GM19452 (cell line): ENCODE results near the gene DNAJB9.

Experiments
- ATAC-seq: cut with Tn5 transposase; IDR thresholded peaks from one replicate; pipeline ENCODE4 v1.9.1; 2021; ENCODE audit not compliant: unreplicated experiment

Gene DNAJB9

DNA sequence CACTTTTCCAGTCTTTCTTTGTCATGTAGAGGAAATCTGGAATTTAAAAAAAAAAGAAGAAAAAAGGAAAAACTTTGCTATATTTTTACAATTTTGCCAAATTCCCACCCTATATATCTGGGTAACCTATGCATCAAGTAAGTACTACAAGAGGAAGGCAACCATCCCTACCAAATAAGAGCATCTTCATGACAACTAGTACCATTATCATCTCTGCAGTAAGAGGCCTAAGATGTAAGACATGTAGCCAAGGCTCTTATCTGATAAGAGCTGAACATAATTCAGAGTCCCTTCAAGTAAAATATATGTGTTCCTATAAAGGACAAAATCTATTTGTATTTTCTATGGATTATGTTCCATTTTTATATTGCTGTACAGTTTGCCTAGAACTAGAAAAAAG, 3.7 kb upstream of the DNAJB9 start:
- no peak for ATAC-seq

DNA sequence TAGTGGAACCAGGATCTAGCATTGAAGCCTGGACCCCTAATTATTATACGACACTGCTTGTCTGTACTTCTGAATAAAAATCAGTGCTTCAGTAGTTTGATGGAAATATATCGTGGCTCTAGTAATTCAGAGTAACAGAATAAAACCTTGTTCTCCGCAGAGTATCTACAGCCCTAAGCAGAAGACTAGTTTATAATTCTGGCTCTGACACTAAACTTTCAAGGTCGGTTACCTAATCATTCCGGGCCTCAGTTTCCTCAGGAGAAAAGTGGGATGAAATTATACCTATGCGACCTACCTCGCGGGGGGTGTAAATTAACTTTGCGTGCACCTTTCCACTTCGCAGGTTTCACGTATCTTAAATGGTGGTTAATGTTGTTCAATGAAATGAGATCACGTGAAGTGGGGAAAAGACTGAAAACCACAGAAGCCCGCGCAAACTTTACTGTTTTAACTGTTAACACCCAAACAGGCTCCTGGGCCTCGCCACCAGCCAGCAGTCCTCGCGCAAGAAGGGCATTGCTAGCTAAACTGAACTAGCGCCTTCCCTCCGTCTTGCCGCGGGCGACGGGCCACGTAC, 783 bp upstream of the DNAJB9 start:
- no peak for ATAC-seq

DNA sequence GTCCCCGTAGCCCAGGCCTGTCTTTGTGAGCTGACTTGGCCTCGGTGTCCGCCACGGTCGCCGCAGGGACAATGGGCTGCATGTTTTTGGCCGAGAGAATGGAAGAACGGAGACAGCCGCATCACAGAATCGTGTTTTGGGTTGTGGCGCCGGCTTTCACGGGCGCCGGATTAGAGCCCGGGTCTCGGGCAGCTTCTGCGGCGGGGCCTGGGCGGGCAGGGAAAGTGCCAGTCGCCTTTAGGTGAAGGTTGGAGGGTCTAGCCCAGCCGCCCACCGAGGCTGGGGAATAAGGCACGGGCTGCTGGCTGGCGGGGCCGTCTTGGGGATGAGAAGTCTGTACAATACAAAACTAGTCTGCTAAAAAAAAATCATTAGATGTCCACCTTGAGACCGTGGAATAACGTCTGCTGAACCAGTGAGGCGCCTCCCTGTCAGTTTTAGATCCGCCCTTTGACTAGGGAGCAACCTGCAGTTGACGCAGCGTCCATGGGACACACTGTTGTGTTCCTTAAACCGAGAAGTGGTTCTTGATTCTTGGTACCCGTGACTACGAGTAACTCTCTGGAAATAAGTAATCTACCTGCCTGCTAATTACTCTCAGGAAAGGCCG, 577 bp downstream of the DNAJB9 start:
- peak; percentile 18 for ATAC-seq

DNA sequence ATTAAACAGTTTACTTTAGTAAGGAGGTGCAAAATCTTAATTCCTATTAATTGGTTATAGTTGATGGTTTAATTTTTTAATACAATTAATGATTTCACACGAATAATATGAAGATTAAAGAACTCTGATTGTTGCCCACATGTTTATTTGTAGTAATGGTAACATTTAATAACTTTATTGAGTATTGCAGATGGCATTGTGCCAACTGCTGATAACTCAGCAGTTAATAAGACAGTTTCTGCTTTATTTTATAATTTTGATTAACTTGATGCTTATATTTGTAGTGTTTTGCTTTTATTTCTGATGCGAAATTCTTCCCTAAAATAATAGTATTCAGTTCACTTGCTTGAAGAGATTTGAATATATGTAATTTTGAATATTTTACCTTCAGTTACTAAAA, 2.8 kb downstream of the DNAJB9 start:
- no peak for ATAC-seq

- no peak for ATAC-seq
Observed at GRCh38 chr7:108575156-108575555, 5.5 kb downstream of the DNAJB9 start.

GRCh38 chr7:108576116-108576515, 6.4 kb downstream of the DNAJB9 start:
- ATAC-seq = no peak

- ATAC-seq = no peak
Observed at GRCh38 chr7:108578937-108579336, 9.3 kb downstream of the DNAJB9 start.

DNA sequence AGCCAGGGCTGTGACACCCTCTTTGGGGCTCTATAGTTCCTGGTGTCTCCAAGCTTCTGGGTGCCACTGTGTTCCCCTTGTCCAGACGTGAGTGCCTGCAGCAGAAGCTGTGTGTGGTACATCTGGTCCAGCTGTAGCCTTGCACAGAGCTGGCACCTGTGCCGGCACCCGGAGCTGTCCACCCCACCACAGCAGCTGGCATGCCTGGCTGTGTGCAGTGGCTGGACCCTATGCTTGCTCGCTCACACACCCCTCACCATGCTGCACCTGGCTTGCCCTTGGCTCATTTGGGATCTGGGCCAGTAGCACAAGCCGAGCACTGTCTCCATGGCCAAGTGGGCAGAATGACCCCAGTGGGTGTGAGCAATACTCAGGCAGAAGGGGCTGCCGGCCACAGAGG, 10.6 kb downstream of the DNAJB9 start:
- no peak for ATAC-seq

DNA sequence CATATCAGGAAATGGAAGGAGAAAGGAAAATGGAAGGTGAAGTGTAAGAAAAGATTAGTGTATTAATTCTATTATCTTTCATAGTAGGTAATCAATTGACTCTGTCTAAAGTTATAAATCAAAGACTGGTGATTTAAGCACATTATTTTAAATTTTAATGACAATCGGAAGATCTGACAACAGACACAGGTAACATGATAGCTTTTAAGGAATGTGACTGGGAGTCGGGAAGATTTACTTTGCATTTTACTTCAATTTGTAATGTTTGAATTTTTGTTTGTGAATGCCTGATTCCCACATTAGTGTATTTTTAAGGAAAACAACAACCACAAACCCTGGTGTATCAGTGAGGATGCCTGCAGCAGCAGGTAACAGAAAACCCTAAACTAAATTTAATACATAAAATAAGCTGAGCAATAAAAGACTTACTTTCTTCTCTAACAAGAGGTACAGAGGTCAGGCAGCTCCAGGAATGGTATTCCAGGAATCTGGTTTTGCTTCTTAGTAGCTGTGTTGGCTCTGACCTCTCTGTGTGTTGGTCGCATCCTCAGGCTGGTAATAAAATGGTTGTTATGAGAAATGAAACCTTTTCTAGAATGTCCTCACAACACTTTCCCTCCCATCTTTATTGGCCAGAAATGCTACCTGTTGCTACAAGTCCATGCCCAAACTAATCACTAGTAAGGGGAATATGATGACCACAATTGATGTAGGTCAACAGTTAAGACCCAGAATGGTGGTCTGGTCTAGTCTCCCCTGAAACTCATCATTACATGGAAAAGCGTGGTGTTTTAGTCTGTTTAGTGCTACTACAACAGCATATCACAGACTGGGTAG, 12.2 kb downstream of the DNAJB9 start:
- ATAC-seq = no peak

GRCh38 chr7:108584211-108584610, 14.5 kb downstream of the DNAJB9 start:
- no peak for ATAC-seq

GRCh38 chr7:108585843-108586242, 16.2 kb downstream of the DNAJB9 start:
- ATAC-seq = no peak

- no peak for ATAC-seq
Observed at GRCh38 chr7:108586274-108586710, 16.6 kb downstream of the DNAJB9 start.

DNA sequence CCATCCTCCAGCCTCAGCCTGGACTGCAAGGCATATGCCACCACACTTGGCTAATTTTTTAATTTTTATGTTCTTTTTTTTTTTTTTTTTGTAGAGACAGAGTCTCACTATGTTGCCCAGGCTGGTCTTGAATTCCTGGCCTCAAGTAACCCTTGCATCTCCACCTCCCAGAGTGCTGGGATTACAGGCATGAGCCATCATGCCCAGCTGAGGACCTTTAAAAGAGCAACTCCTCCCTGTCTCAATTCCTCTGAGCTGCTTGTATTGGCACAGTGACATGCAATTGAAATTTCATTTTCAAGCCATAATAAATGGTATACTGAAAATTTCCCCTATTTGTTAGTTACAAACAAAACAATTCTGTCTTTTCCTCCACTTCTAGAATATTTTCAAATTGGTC, 19.5 kb downstream of the DNAJB9 start:
- ATAC-seq = no peak

DNA sequence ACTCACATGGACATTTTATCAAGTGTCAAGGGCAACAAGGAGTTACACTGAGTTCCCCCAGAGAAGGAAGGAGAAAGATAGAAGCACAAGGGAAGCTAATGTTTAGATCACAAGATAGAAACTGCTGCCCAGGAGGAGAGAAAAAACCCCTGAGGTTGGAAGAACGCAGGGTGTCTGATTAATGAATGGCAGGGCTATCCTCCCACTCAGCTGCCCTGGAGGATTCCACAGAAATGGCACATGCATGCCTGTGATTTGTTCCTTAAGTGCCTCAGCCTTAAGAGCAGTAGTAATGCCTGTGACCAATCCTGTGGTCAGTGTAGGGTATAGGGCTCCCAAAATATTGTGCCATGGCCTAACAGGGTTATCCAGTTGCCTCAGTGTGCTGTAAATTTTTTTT, 20.2 kb downstream of the DNAJB9 start:
- ATAC-seq = no peak

DNA sequence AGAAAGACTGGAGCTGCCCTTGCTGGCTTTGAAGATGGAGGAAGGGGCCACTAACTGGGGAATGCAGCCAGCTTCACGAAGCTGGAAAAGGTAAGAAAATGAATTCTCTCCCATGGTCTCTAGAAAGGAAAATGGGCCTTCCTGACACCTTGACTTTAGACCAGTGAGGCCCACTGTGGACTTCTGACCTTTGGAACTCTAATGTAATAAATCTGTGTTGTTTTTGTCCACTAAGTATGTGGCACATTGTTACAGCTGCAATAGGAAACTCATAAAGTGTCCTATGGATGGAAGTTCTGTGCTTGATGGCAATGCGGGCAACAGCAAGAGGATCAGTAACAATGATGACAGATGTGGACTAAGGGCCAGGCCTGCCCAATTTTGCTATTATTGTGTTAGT, 20.9 kb downstream of the DNAJB9 start:
- no peak for ATAC-seq

- ATAC-seq = no peak
Observed at GRCh38 chr7:108592646-108593201, 23.1 kb downstream of the DNAJB9 start.

DNA sequence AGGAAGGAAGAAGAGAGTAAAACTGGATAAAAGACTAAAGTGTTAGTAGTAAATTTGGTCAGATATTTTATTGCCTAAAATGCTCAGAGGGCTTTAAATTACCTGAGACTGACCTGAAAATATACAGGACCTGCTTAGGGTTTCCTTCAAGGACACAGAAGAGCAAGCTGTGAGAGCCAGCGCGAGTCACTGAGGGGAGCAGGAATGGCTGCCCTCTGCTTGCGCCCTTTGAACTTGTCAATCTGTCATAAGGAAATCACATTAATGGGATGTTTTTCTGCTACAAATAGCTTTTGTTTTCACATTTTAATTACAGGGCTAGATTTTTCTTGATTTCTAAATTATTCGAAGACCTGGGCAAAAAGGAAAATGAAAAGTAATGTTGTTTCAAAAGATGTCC, 26.9 kb downstream of the DNAJB9 start:
- no peak for ATAC-seq

DNA sequence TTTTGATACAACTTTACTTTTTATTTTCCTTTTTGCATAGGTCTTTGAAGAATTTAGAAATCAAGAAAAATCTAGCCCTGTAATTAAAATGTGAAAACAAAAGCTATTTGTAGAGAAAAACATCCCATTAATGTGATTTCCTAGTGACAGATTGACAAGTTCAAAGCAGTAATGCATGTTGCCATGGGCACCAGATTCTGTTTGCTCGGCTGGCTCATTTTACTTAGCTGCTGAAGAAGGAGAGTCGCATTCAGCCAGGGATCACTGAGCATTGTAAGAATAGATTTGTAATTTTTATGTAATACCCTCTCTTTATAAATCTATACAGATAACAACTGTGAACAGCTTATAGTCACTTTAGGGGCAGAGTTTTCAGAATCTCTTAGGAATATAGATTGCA, 28.5 kb downstream of the DNAJB9 start:
- no peak for ATAC-seq

- no peak for ATAC-seq
Observed at GRCh38 chr7:108598914-108599580, 29.4 kb downstream of the DNAJB9 start.

DNA sequence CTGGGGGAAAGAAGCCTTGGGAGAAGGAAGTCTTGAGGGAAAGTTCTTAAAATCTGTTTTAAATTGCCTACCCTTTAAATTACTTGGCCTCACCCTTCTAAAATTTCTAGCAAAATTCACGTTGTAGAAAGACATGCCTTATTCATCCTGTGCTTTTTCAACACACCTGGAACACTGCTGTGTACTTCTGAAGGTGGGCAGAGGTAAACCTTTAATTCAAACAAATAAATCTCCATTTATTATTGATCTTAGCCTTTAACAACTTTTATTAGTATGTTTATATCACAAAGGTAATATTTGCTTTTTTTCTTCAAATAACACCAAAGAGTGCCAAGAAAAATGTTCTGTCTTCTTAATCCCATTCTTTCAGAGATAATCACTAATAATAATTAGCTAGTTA, 30.7 kb downstream of the DNAJB9 start:
- no peak for ATAC-seq

GRCh38 chr7:108603656-108604306, 34.1 kb downstream of the DNAJB9 start:
- ATAC-seq = no peak
